Hepatocyte (in vitro differentiated cells): ENCODE results near the gene NKD1. TPM values are rescaled to one million over a fixed set of nuclear protein-coding genes. Genes with fewer than 3 reads are reported as not detected.

Source experiments
- DNase-seq: peaks from one replicate; pipeline ENCODE4 v3.0.0-alpha.2; 2016; ENCODE audit warnings: low spot score
- H2AFZ ChIP-seq: fragments of 200-600 bp; sonication (generic); 2 replicates; pipeline ENCODE4 v1.6.0; 2016; ENCODE audit warnings: antibody characterized with exemption, mild to moderate bottlenecking
- H3K27ac ChIP-seq: fragments of 200-600 bp; sonication (generic); 2 replicates; pipeline ENCODE4 v1.5.1; 2016; ENCODE audit warnings: mild to moderate bottlenecking
- H3K27me3 ChIP-seq: fragments of 200-600 bp; sonication (generic); 2 replicates; pipeline ENCODE4 v1.6.1; 2016
- H3K36me3 ChIP-seq: fragments of 200-600 bp; sonication (generic); replicated peaks from 2 replicates; pipeline ENCODE4 v1.5.1; 2016; ENCODE audit warnings: low read depth; ENCODE audit not compliant: insufficient read depth
- H3K4me1 ChIP-seq: fragments of 200-600 bp; sonication (generic); 2 replicates; pipeline ENCODE4 v1.5.1; 2016; ENCODE audit warnings: mild to moderate bottlenecking, moderate library complexity; ENCODE audit not compliant: insufficient read depth
- H3K4me2 ChIP-seq: fragments of 200-600 bp; sonication (generic); 2 replicates; pipeline ENCODE4 v1.6.0; 2016
- H3K4me3 ChIP-seq: fragments of 200-600 bp; sonication (generic); 2 replicates; pipeline ENCODE4 v1.5.1; 2016; ENCODE audit warnings: mild to moderate bottlenecking
- H3K79me2 ChIP-seq: fragments of 200-600 bp; sonication (generic); 2 replicates; pipeline ENCODE4 v1.6.0; 2017; ENCODE audit warnings: mild to moderate bottlenecking
- H3K9me2 ChIP-seq: fragments of 200-600 bp; sonication (generic); replicated peaks from 2 replicates; pipeline ENCODE4 v1.6.0; 2017; ENCODE audit warnings: mild to moderate bottlenecking; ENCODE audit not compliant: insufficient read depth
- H3K9me3 ChIP-seq: fragments of 200-600 bp; sonication (generic); 2 replicates; pipeline ENCODE4 v1.5.1; 2016; ENCODE audit warnings: low read depth, mild to moderate bottlenecking
- H4K20me1 ChIP-seq: fragments of 200-600 bp; sonication (generic); 2 replicates; pipeline ENCODE4 v1.6.0; 2016; ENCODE audit warnings: mild to moderate bottlenecking; ENCODE audit not compliant: insufficient read depth, poor library complexity, severe bottlenecking
- CTCF ChIP-seq: fragments of 200-600 bp; sonication (generic); IDR thresholded peaks from 2 replicates; pipeline ENCODE4 v1.5.1; 2016; ENCODE audit warnings: antibody characterized with exemption, mild to moderate bottlenecking; ENCODE audit not compliant: poor library complexity
- EZH2 ChIP-seq: fragments of 200-600 bp; sonication (generic); IDR thresholded peaks from 2 replicates; pipeline ENCODE4 v1.6.1; 2016; ENCODE audit warnings: antibody characterized with exemption, mild to moderate bottlenecking, borderline replicate concordance
- EZH2phosphoT487 ChIP-seq: fragments of 200-600 bp; sonication (generic); IDR thresholded peaks from one replicate; pipeline ENCODE4 v1.6.1; 2018; ENCODE audit warnings: antibody characterized with exemption, mild to moderate bottlenecking, low read depth, moderate library complexity; ENCODE audit not compliant: unreplicated experiment, severe bottlenecking
- WGBS: methylation state at CpG from one replicate; pipeline ENCODE4 v1.1.6; 2016; ENCODE audit warnings: low lambda C conversion rate; ENCODE audit errors: missing lambda C conversion rate; 5-methylcytosine and 5-hydroxymethylcytosine counted together
- polyA plus RNA-seq: library from polyadenylated mRNA; unstranded; fragments of >200 nt; fragmentation: Nextera tagmentation; extraction: Ambion mirVana; gene quantifications from 2 replicates; pipeline ENCODE4 v1.2.1, GENCODE V29; 2016
- total RNA-seq: library from RNA; depleted of rRNA; stranded (reverse); fragments of >200 nt; gene quantifications from 2 replicates; pipeline ENCODE4 v1.2.3, GENCODE V29; 2014

The NKD1 gene
- total and polyA plus RNA-seq, 2 experiments from 2014 or later, result 5.9 to 26.3 TPM

- Histone ChIP-seq H3K27ac (no peak overlapping the region), H3K9me3 (no peaks in the 10 kb centered on the region), H3K9me2 (no peaks in the 10 kb centered on the region), H3K4me2 (no peak overlapping the region), H3K4me1 (peaks cover 35% of the 10 kb centered on the region), H3K4me3 (no peak overlapping the region), H3K79me2 (no peaks in the 10 kb centered on the region), H3K36me3 (no peaks in the 10 kb centered on the region), H3K27me3 (no peaks in the 10 kb centered on the region), H2AFZ (no peak overlapping the region), H4K20me1 (no peaks in the 10 kb centered on the region)
- WGBS, result 94% methylated on average over 19 of the region's 19 CpGs
- TF ChIP-seq EZH2phosphoT487 (no peak), EZH2 (no peak), CTCF (no peak)
- DNase-seq, result no peak
Observed at GRCh38 chr16:50605733-50606430, 57.7 kb downstream of the NKD1 start.

- H2AFZ ChIP-seq, result no peak overlapping the region
- H3K27me3 ChIP-seq, result no peaks in the 10 kb centered on the region
- H4K20me1 ChIP-seq, result no peaks in the 10 kb centered on the region
- WGBS, result 85% methylated on average over 17 of the region's 17 CpGs
- H3K4me1 ChIP-seq, result peaks cover 32% of the 10 kb centered on the region
- no peaks in the 10 kb centered on the region for H3K36me3 ChIP-seq
- no peak for DNase-seq
- no peak overlapping the region for H3K4me3 ChIP-seq
- H3K27ac ChIP-seq, result no peak overlapping the region
- H3K9me2 ChIP-seq, result no peaks in the 10 kb centered on the region
- no peak overlapping the region for H3K4me2 ChIP-seq
- H3K9me3 ChIP-seq, result no peaks in the 10 kb centered on the region
- no peaks in the 10 kb centered on the region for H3K79me2 ChIP-seq
- TF ChIP-seq EZH2, result no peak
- TF ChIP-seq CTCF, result no peak
- TF ChIP-seq EZH2phosphoT487, result no peak
Observed at GRCh38 chr16:50606431-50607050, 58.3 kb downstream of the NKD1 start.

GRCh38 chr16:50607051-50607431 lies 58.8 kb downstream of the NKD1 start:
- no peak for DNase-seq
- Histone ChIP-seq H3K9me3 (no peaks in the 10 kb centered on the region), H3K9me2 (no peaks in the 10 kb centered on the region), H4K20me1 (no peaks in the 10 kb centered on the region), H3K27ac (no peak overlapping the region), H3K27me3 (no peaks in the 10 kb centered on the region), H2AFZ (no peak overlapping the region), H3K4me1 (peaks cover 31% of the 10 kb centered on the region), H3K4me2 (no peak overlapping the region), H3K36me3 (no peaks in the 10 kb centered on the region), H3K4me3 (no peak overlapping the region), H3K79me2 (no peaks in the 10 kb centered on the region)
- WGBS, result 71% methylated on average over 3 of the region's 3 CpGs
- TF ChIP-seq CTCF (no peak), EZH2phosphoT487 (no peak), EZH2 (no peak)
